ENCODE data around the gene DDHD1.

The DDHD1 gene
- long read RNA-seq, full-length matches to known transcripts = 28 of 47 reads
- long read RNA-seq, partial matches to known transcripts = 10 of 47 reads
- long read RNA-seq, other reads (novel, unspliced or antisense) = 9 of 47 reads

- TF ChIP-seq CTCF (IDR thresholded peaks at IDR 0.05; ENCODE audit: insufficient read depth, low read length) (no peak), REST (IDR thresholded peaks at IDR 0.05; ENCODE audit: insufficient replicate concordance, low read depth) (no peak), SPI1 (IDR thresholded peaks at IDR 0.05; ENCODE audit: borderline replicate concordance, low read depth) (no peak), POLR2AphosphoS5 (IDR thresholded peaks at IDR 0.05; ENCODE audit: low read depth) (peak; percentile 36; the same call in 1 of the 2 replicates), GABPA (IDR thresholded peaks at IDR 0.05; ENCODE audit: low read depth) (peak; percentile 11; the same call in 1 of the 2 replicates)
- peak within 1 kb of the TSS; percentile 75 for H3K27ac ChIP-seq (replicated peaks)
- peak; percentile 65 to 75 for DNase-seq (ENCODE audit: low read depth in 1 of 2, low spot score in 1 of 2)
- no peaks in the 10 kb centered on the region for H3K27me3 ChIP-seq (ENCODE audit: insufficient read depth, poor library complexity, severe bottlenecking)
- H3K4me3 ChIP-seq (replicated peaks; ENCODE audit: insufficient read depth, low read length) = peak within 1 kb of the TSS; percentile 93
Observed at GRCh38 chr14:53152887-53153701, at the start of gene DDHD1. Gene DDHD1 (minus strand): TSS chr14:53153323. CDS start chr14:53153098, 225 bp downstream.

GRCh38 chr14:53195949-53196348 is 42.8 kb upstream of the DDHD1 start:
- Histone ChIP-seq H3K4me3 (replicated peaks; ENCODE audit: insufficient read depth, low read length) (no peak overlapping the region), H3K27me3 (ENCODE audit: insufficient read depth, poor library complexity, severe bottlenecking) (no peaks in the 10 kb centered on the region), H3K27ac (replicated peaks) (no peak overlapping the region)
- TF ChIP-seq CTCF (IDR thresholded peaks at IDR 0.05; ENCODE audit: insufficient read depth, low read length) (no peak), REST (IDR thresholded peaks at IDR 0.05; ENCODE audit: insufficient replicate concordance, low read depth) (no peak), POLR2AphosphoS5 (IDR thresholded peaks at IDR 0.05; ENCODE audit: low read depth) (no peak), SPI1 (IDR thresholded peaks at IDR 0.05; ENCODE audit: borderline replicate concordance, low read depth) (no peak), GABPA (IDR thresholded peaks at IDR 0.05; ENCODE audit: low read depth) (no peak)
- no peak for DNase-seq (ENCODE audit: low read depth in 1 of 2, low spot score in 1 of 2)

GRCh38 chr14:53193193-53193592 is 40.1 kb upstream of the DDHD1 start:
- TF ChIP-seq POLR2AphosphoS5 (IDR thresholded peaks at IDR 0.05; ENCODE audit: low read depth) (no peak), REST (IDR thresholded peaks at IDR 0.05; ENCODE audit: insufficient replicate concordance, low read depth) (no peak), CTCF (IDR thresholded peaks at IDR 0.05; ENCODE audit: insufficient read depth, low read length) (no peak), SPI1 (IDR thresholded peaks at IDR 0.05; ENCODE audit: borderline replicate concordance, low read depth) (no peak), GABPA (IDR thresholded peaks at IDR 0.05; ENCODE audit: low read depth) (no peak)
- Histone ChIP-seq H3K27me3 (ENCODE audit: insufficient read depth, poor library complexity, severe bottlenecking) (no peaks in the 10 kb centered on the region), H3K4me3 (replicated peaks; ENCODE audit: insufficient read depth, low read length) (no peak overlapping the region), H3K27ac (replicated peaks) (no peak overlapping the region)
- no peak for DNase-seq (ENCODE audit: low read depth in 1 of 2, low spot score in 1 of 2)

Measured in HL-60 (cell line).